ENCODE results near the gene VPS37C. TPM values are rescaled to one million over a fixed set of nuclear protein-coding genes. Genes with fewer than 3 reads are reported as not detected.

Gene VPS37C
- total and polyA plus RNA-seq, 9 of the 15 experiments (the other 6 are each of a cell fraction or from before 2014, with no cell fraction given): 0.62 to 29.8 (median 11.5) TPM

- TF ChIP-seq RNF219 (CRISPR knock-in tag; IDR thresholded peaks at IDR 0.05) (no peak), HDGF (IDR thresholded peaks at IDR 0.05) (no peak), NR2C1 (IDR thresholded peaks at IDR 0.05) (no peak), NR2C1 (tag; IDR thresholded peaks at IDR 0.05) (no peak), CUX1 (CRISPR knock-in tag; IDR thresholded peaks at IDR 0.05) (no peak), KAT2B (IDR thresholded peaks at IDR 0.05; ENCODE audit: low read depth, low read length) (no peak), TCFL5 (CRISPR knock-in tag; conservative IDR thresholded peaks at IDR 0.05) (no peak), SUPT5H (IDR thresholded peaks at IDR 0.05) (no peak), CBX1 (IDR thresholded peaks at IDR 0.05; ENCODE audit: low read depth) (no peak), NCOA4 (IDR thresholded peaks at IDR 0.05; ENCODE audit: partially characterized antibody) (no peak), CHCHD3 (CRISPR knock-in tag; IDR thresholded peaks at IDR 0.05) (no peak), VEZF1 (CRISPR knock-in tag; IDR thresholded peaks at IDR 0.05) (no peak), ZNF174 (CRISPR knock-in tag; IDR thresholded peaks at IDR 0.05) (no peak), ZNF408 (CRISPR knock-in tag; IDR thresholded peaks at IDR 0.05; ENCODE audit: low read depth) (no peak), MXD1 (CRISPR knock-in tag; IDR thresholded peaks at IDR 0.05; ENCODE audit: borderline replicate concordance, poor library complexity, severe bottlenecking) (no peak)
Measured at GRCh38 chr11:61187505-61188130, 26.4 kb upstream of the VPS37C start (continued).
